NK-92 (cell line): ENCODE results near the gene CACNA2D3.

Experiments
- DNase-seq: peaks from one replicate; lab custom pipeline; 2025; ENCODE audit not compliant: unreplicated experiment; lab: John Stamatoyannopoulos, UW

Gene CACNA2D3

GRCh38 chr3:54826251-54826691 lies 703.9 kb downstream of the CACNA2D3 start:
- DNase-seq: no peak

- DNase-seq: no peak
Observed at GRCh38 chr3:54827056-54827687, 704.8 kb downstream of the CACNA2D3 start.

GRCh38 chr3:54827776-54828175 lies 705.4 kb downstream of the CACNA2D3 start:
- DNase-seq: no peak

GRCh38 chr3:54830658-54831057 lies 708.3 kb downstream of the CACNA2D3 start:
- no peak for DNase-seq

- DNase-seq: no peak
Observed at GRCh38 chr3:54831112-54831511, 708.8 kb downstream of the CACNA2D3 start.

- no peak for DNase-seq
Observed at GRCh38 chr3:54832876-54833275, 710.5 kb downstream of the CACNA2D3 start.

GRCh38 chr3:54835701-54836100 lies 713.3 kb downstream of the CACNA2D3 start:
- no peak for DNase-seq

- no peak for DNase-seq
Observed at GRCh38 chr3:54836871-54837270, 714.5 kb downstream of the CACNA2D3 start.

- DNase-seq: no peak
Observed at GRCh38 chr3:54837964-54838363, 715.6 kb downstream of the CACNA2D3 start.

- DNase-seq: no peak
Observed at GRCh38 chr3:54841471-54841870, 719.1 kb downstream of the CACNA2D3 start.

- DNase-seq: no peak
Observed at GRCh38 chr3:54843352-54843751, 721.0 kb downstream of the CACNA2D3 start.

- DNase-seq: no peak
Observed at GRCh38 chr3:54844211-54844610, 721.9 kb downstream of the CACNA2D3 start.

GRCh38 chr3:54845011-54845410 lies 722.7 kb downstream of the CACNA2D3 start:
- no peak for DNase-seq

- DNase-seq: no peak
Observed at GRCh38 chr3:54845551-54845950, 723.2 kb downstream of the CACNA2D3 start.

GRCh38 chr3:54846119-54846518 lies 723.8 kb downstream of the CACNA2D3 start:
- DNase-seq: no peak

GRCh38 chr3:54847361-54847760 lies 725.0 kb downstream of the CACNA2D3 start:
- no peak for DNase-seq

GRCh38 chr3:54849360-54849759 lies 727.0 kb downstream of the CACNA2D3 start:
- no peak for DNase-seq

GRCh38 chr3:54850484-54851018 lies 728.2 kb downstream of the CACNA2D3 start:
- no peak for DNase-seq

GRCh38 chr3:54853573-54854404 lies 731.4 kb downstream of the CACNA2D3 start:
- DNase-seq: no peak

- DNase-seq: no peak
Observed at GRCh38 chr3:54856271-54856670, 733.9 kb downstream of the CACNA2D3 start.

GRCh38 chr3:54857343-54857742 lies 735.0 kb downstream of the CACNA2D3 start:
- no peak for DNase-seq

GRCh38 chr3:54858093-54858785 lies 735.9 kb downstream of the CACNA2D3 start:
- DNase-seq: no peak
